AG04449 (cell line): ENCODE data around the gene VWA5B1.

Source experiments
- CTCF ChIA-PET: fragments of 350-600 bp; formaldehyde crosslinking; extraction: SDS; loops from one replicate; lab custom pipeline; 2021; ENCODE audit warnings: antibody characterized with exemption; lab: Yijun Ruan, JAX
- POLR2A ChIA-PET: fragments of 400-600, 350-600 bp; formaldehyde crosslinking; extraction: SDS; loops from one replicate; lab custom pipeline; 2020; ENCODE audit warnings: antibody characterized with exemption, inconsistent platforms; lab: Yijun Ruan, JAX
- DNase-seq: peaks from one replicate; pipeline ENCODE4 v3.0.0-alpha.2; 2010; ENCODE audit warnings: low read depth, low spot score
- H3K4me3 ChIP-seq: 2 replicates; pipeline ENCODE4 v1.5.1; 2011; ENCODE audit warnings: low read depth, mild to moderate bottlenecking, control low read depth, low read length
- CTCF ChIP-seq: IDR thresholded peaks from one replicate; pipeline ENCODE4 v1.5.1; 2011; ENCODE audit warnings: mild to moderate bottlenecking, moderate library complexity, low read length, control low read depth, inconsistent platforms; ENCODE audit not compliant: insufficient read depth; ENCODE audit errors: missing control alignments

VWA5B1 gene

DNA sequence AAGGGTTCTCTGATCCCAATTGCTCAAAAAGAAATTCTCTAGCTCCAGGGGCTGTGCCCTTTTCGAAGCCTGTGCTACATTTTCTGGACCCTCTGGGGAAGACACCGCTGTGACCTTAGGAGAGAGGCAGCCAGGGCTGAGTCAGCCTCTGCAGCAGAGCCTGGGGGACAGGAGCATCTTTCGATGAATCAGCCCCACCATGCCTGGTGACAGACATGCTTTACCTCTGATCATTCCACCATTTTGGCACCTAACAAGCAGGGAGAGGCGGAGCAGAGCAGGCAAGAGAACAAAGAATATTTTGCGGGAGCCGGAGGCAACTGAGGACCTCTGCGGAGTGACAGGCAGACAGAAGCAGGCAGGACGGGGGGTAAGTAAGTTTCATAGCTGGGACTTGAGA is 84.9 kb downstream of the VWA5B1 start:
- no peak overlapping the region for H3K4me3 ChIP-seq
- no peak for DNase-seq
- ChIA-PET POLR2A (no interaction called here), CTCF (interaction anchor here (1.2 to 11.8 kb wide), 7 partner anchors 12 to 163 kb away, joined by 3 to 194 read pairs (median 26); no protein-coding TSS in a partner anchor)
- TF ChIP-seq CTCF: no peak

- DNase-seq: no peak
- TF ChIP-seq CTCF: no peak
- ChIA-PET CTCF (interaction anchor here (1.2 to 11.8 kb wide), 8 partner anchors 12 to 142 kb away, joined by 3 to 194 read pairs (median 24); no protein-coding TSS in a partner anchor), POLR2A (no interaction called here)
- no peak overlapping the region for H3K4me3 ChIP-seq
These were observed 85.5 kb downstream of the VWA5B1 start for GRCh38 chr1:20376171-20376570.

- peak; percentile 90 for TF ChIP-seq CTCF
- POLR2A ChIA-PET: no interaction called here
- no peak for DNase-seq
- CTCF ChIA-PET: interaction anchor here (0.7 to 11.8 kb wide), 16 partner anchors 12 to 159 kb away, joined by 3 to 194 read pairs (median 8); no protein-coding TSS in a partner anchor
- no peak overlapping the region for H3K4me3 ChIP-seq
These were observed 86.3 kb downstream of the VWA5B1 start for GRCh38 chr1:20376880-20377494.

DNA sequence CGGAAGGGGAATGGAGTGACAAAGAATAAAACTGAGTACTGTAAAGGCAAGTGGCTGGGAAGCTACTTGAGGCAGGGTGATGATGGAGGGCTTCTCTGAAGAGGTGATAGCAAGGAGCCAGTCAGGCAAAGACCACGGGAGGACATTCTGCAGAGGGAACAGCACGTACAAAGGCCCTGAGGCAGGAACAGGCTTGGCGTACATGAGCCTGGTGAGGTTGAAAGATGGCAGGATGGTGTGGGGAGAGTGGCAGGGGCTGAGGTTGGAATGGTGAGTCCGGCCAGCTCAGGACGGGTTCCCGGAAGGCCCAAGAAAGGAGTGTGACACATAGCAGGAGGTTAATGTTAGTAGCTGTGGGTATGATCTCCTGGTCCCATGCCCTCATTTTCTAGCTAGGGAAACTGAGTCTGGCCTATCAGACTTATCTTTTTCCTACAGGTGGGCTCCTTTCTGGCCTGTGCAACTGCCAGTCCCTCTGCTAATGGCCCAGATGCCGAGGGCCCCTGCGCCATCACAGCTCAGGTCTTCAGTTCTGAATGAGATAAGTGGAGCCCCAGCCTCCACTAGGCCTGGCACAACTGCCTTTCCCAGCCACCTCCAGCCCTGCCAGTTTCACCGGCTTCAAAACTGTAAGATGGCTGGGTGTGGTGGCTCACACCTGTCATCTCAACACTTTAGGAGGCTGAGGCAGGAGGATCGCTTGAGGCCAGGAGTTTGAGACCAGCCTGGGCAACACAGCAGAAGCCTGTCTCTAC is 87.0 kb downstream of the VWA5B1 start:
- H3K4me3 ChIP-seq: no peak overlapping the region
- TF ChIP-seq CTCF: no peak
- DNase-seq: no peak
- ChIA-PET CTCF (interaction anchor here (0.6 to 11.8 kb wide), 17 partner anchors 11 to 159 kb away, joined by 3 to 194 read pairs (median 8); partner anchors contain the start of gene CAMK2N1), POLR2A (no interaction called here)

DNA sequence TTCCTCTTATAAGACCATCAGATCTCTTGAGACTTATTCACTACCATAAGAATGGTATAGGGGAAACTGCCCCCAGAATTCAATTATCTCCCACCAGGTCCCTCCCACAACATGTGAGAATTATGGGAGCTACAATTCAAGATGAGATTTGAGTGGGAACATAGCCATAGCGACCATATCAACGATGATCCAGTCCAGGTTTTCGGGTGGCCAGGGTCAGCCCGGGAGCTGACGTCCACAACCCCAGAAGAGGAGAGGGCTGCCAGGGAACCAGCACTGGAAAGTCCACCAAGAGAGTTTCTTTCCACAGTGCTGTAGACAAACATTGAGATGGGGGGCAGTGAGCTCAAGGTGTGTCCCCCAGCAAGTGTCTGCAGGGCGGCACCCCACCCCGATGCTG is 88.4 kb downstream of the VWA5B1 start:
- no peak overlapping the region for H3K4me3 ChIP-seq
- DNase-seq: no peak
- ChIA-PET CTCF (interaction anchor here (1.1 to 11.8 kb wide), 9 partner anchors 9 to 496 kb away, joined by 3 to 194 read pairs (median 4); partner anchors contain the start of gene OTUD3), POLR2A (interaction anchor here (1.4 kb wide), 1 partner anchor 102 kb away, joined by 7 read pairs; no protein-coding TSS in a partner anchor)
- TF ChIP-seq CTCF: no peak

DNA sequence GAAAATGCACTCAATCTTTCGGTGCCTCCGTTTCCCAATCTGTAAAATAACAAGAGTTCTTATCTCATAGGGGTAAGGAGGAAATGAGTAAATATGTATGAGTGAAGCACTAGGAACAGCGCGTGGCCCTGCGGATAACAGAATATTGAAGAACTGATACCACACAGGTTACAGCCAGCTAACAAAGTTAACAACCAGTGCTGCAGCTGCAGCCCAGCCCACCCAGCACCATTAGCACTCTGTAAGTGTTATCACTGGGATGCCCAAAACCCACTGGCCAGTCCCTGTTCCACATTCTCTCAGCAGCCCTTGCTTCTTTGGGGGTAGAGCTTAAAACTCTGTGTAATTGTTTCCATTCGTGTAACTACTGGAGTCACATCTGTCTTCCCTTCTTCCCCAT is 89.5 kb downstream of the VWA5B1 start:
- CTCF ChIA-PET: interaction anchor here (0.9 to 11.8 kb wide), 9 partner anchors 8 to 112 kb away, joined by 3 to 194 read pairs (median 3); no protein-coding TSS in a partner anchor
- H3K4me3 ChIP-seq: no peak overlapping the region
- POLR2A ChIA-PET: interaction anchor here (1.4 kb wide), 1 partner anchor 101 kb away, joined by 7 read pairs; no protein-coding TSS in a partner anchor
- DNase-seq: no peak
- no peak for TF ChIP-seq CTCF
